CD4-positive, alpha-beta T cell treated with Interleukin-21 for 1 hour (primary cell): ENCODE measurements around the gene PXMP2.

ENCODE experiments used
- DNase-seq: peaks from one replicate; pipeline ENCODE4 v3.0.0-alpha.2; 2020

Gene PXMP2

GRCh38 chr12:132687211-132688164 lies at the start of gene PXMP2, which contains the start of gene POLE:
Gene PXMP2, plus strand, starts transcription at chr12:132687587. Its CDS starts 84 bp downstream, at chr12:132687671.
Gene POLE, minus strand, starts transcription at chr12:132687342. Its CDS starts 27 bp downstream, at chr12:132687315.
- DNase-seq, result peak; percentile 95

GRCh38 chr12:132637811-132638210 lies 49.6 kb upstream of the PXMP2 start:
- DNase-seq, result no peak

- no peak for DNase-seq
Measured at GRCh38 chr12:132638541-132639408, 48.6 kb upstream of the PXMP2 start.

- no peak for DNase-seq
Measured at GRCh38 chr12:132639956-132640520, 47.3 kb upstream of the PXMP2 start.

GRCh38 chr12:132640936-132641335 lies 46.5 kb upstream of the PXMP2 start:
- DNase-seq, result no peak

- no peak for DNase-seq
Measured at GRCh38 chr12:132641811-132642650, 45.4 kb upstream of the PXMP2 start.

GRCh38 chr12:132642846-132643835 lies 44.2 kb upstream of the PXMP2 start:
- no peak for DNase-seq

GRCh38 chr12:132646850-132647249 lies 40.5 kb upstream of the PXMP2 start:
- no peak for DNase-seq

GRCh38 chr12:132647858-132648257 lies 39.5 kb upstream of the PXMP2 start:
- DNase-seq, result no peak

GRCh38 chr12:132648616-132649225 lies 38.7 kb upstream of the PXMP2 start:
- no peak for DNase-seq

- DNase-seq, result no peak
Measured at GRCh38 chr12:132649226-132649945, 38.0 kb upstream of the PXMP2 start.

- no peak for DNase-seq
Measured at GRCh38 chr12:132651444-132652100, 35.8 kb upstream of the PXMP2 start.

GRCh38 chr12:132653567-132654290 lies 33.7 kb upstream of the PXMP2 start:
- DNase-seq, result no peak

GRCh38 chr12:132657004-132657727 lies 30.2 kb upstream of the PXMP2 start:
- no peak for DNase-seq

GRCh38 chr12:132658149-132658894 lies 29.1 kb upstream of the PXMP2 start:
- no peak for DNase-seq

GRCh38 chr12:132659146-132659545 lies 28.2 kb upstream of the PXMP2 start:
- DNase-seq, result no peak

- DNase-seq, result no peak
Measured at GRCh38 chr12:132660052-132660451, 27.3 kb upstream of the PXMP2 start.
